Measurements from ENCODE around the gene KCNH1. TPM values are rescaled to one million over a fixed set of nuclear protein-coding genes. Genes with fewer than 3 reads are reported as not detected.

Gene KCNH1
- total RNA-seq, 1 donor from 2014 or later, result 2.4 TPM

GRCh38 chr1:210755991-210756659 lies 377.8 kb downstream of the KCNH1 start:
- no peak for DNase-seq (ENCODE audit: extremely low spot score, unreplicated experiment)
- no peaks in the 10 kb centered on the region for H3K9me3 Mint-ChIP-seq
- peak overlapping the region; percentile 60 for H3K4me3 Mint-ChIP-seq
- H3K4me1 Mint-ChIP-seq (ENCODE audit: unreplicated experiment), result peaks cover 20% of the 10 kb centered on the region
- TF ChIP-seq, protein P1, sequence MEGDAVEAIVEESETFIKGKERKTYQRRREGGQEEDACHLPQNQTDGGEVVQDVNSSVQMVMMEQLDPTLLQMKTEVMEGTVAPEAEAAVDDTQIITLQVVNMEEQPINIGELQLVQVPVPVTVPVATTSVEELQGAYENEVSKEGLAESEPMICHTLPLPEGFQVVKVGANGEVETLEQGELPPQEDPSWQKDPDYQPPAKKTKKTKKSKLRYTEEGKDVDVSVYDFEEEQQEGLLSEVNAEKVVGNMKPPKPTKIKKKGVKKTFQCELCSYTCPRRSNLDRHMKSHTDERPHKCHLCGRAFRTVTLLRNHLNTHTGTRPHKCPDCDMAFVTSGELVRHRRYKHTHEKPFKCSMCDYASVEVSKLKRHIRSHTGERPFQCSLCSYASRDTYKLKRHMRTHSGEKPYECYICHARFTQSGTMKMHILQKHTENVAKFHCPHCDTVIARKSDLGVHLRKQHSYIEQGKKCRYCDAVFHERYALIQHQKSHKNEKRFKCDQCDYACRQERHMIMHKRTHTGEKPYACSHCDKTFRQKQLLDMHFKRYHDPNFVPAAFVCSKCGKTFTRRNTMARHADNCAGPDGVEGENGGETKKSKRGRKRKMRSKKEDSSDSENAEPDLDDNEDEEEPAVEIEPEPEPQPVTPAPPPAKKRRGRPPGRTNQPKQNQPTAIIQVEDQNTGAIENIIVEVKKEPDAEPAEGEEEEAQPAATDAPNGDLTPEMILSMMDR (conservative IDR thresholded peaks at IDR 0.05), result no peak
- peak overlapping the region; percentile 76 for H3K27ac Mint-ChIP-seq
- no peaks in the 10 kb centered on the region for H3K36me3 Mint-ChIP-seq
- H3K27me3 Mint-ChIP-seq, result no peaks in the 10 kb centered on the region

DNA sequence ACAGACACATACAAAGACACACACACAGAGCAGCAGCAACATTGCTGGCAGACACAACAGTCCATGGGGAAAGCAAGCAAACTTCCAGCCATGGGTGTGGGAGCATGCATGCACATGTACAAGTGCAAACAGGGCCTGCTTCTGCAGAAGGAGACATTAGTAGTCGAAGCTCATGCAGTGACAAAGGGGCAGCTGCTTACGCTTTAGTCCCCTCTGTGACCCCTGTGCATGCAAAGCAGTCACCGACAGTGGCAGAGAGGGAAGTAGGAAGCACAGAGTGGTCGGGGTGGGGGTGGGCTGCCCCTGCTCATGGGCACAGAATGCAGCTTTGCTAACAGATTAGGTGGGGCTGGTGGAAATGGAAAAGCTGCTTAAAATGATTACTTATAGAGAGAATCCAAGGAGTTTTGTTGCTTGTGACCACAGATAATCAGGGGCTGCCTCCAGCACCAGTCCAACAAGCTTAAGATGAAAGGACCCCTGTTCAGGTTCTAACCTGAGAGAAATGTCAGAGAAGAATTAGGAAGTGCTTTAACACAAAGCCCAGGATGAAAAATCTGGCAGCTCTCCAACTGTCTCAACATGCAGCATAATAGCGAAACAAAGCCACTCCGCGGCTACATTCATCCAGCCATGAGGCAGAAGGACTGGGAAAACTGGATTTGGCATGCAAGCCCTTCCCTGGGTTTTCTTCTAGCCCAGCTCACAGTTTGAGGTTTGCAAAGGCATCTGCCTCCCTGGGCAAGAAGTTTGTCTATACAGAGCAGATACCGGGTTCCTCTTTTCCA lies 378.9 kb downstream of the KCNH1 start:
- no peak for DNase-seq (ENCODE audit: extremely low spot score, unreplicated experiment)
- H3K27ac Mint-ChIP-seq, result peak overlapping the region; percentile 76
- TF ChIP-seq, protein P1 (conservative IDR thresholded peaks at IDR 0.05), result no peak

GRCh38 chr1:210751911-210752310 lies 382.0 kb downstream of the KCNH1 start:
- TF ChIP-seq, protein P1 (conservative IDR thresholded peaks at IDR 0.05), result no peak
- H3K27ac Mint-ChIP-seq, result no peak overlapping the region
- no peaks in the 10 kb centered on the region for H3K9me3 Mint-ChIP-seq
- peaks cover 20% of the 10 kb centered on the region for H3K4me1 Mint-ChIP-seq (ENCODE audit: unreplicated experiment)
- no peak for DNase-seq (ENCODE audit: extremely low spot score, unreplicated experiment)
- no peaks in the 10 kb centered on the region for H3K36me3 Mint-ChIP-seq
- no peaks in the 10 kb centered on the region for H3K27me3 Mint-ChIP-seq
- peak overlapping the region; percentile 4 for H3K4me3 Mint-ChIP-seq

More for the DNA sequence above, 378.9 kb downstream of the KCNH1 start:
- Mint-ChIP-seq H3K9me3 (no peaks in the 10 kb centered on the region), H3K27me3 (no peaks in the 10 kb centered on the region), H3K36me3 (no peaks in the 10 kb centered on the region), H3K4me1 (ENCODE audit: unreplicated experiment) (peaks cover 20% of the 10 kb centered on the region), H3K4me3 (no peak overlapping the region)

DNA sequence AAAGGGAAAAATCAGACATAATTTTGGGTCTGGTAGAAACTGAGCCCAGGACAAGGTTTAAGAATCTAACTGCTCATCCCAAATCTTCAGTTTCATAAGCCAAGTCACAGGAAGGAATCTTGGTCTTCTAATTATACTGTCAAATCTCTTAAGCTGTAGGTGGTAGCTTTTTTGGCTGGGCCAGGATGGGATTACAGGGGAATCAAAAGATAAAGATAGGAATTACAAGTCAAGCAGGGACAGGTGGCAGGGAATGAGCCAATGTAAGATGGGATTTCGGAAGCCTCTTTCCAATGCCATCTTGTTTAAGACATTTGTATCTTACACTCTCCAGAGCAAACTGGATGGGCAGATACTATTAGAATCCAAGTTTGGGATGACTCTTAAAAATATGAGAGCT lies 383.5 kb downstream of the KCNH1 start:
- DNase-seq (ENCODE audit: extremely low spot score, unreplicated experiment), result no peak
- Mint-ChIP-seq H3K4me3 (no peak overlapping the region), H3K27ac (no peak overlapping the region), H3K9me3 (no peaks in the 10 kb centered on the region), H3K4me1 (ENCODE audit: unreplicated experiment) (peaks cover 12% of the 10 kb centered on the region), H3K36me3 (no peaks in the 10 kb centered on the region), H3K27me3 (no peaks in the 10 kb centered on the region)
- TF ChIP-seq, protein P1 (conservative IDR thresholded peaks at IDR 0.05), result no peak

DNA sequence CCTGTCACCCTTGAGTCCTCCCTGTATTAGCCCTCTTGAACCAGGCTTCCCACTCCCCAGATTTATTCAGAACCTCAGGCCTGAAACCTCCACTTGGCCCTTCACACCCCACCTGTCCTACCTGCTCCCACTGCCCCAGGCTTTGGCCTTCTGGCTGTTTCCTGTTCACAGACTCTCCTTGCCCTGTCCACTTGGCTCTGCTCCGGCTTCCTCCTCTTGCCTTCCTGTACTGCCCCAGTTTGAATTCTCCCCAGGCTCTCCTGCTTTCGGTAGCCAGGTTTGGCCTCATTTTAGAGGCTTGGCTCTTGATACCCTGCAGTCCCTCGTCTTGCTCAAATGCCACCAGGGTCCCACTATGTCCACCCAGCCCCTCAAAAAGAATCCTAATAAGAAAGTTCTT lies 385.2 kb downstream of the KCNH1 start:
- H3K4me1 Mint-ChIP-seq (ENCODE audit: unreplicated experiment), result no peaks in the 10 kb centered on the region
- no peak overlapping the region for H3K27ac Mint-ChIP-seq
- no peaks in the 10 kb centered on the region for H3K9me3 Mint-ChIP-seq
- TF ChIP-seq, protein P1 (conservative IDR thresholded peaks at IDR 0.05), result no peak
- DNase-seq (ENCODE audit: extremely low spot score, unreplicated experiment), result no peak
- no peaks in the 10 kb centered on the region for H3K27me3 Mint-ChIP-seq
- H3K4me3 Mint-ChIP-seq, result no peak overlapping the region
- no peaks in the 10 kb centered on the region for H3K36me3 Mint-ChIP-seq

All from type B pancreatic cell (in vitro differentiated cells).